Suprapubic skin (tissue), 4 donors: Measurements from ENCODE around the gene RNF223.

Experiments used
- CTCF ChIP-seq, 2 donors: fragments of 200-600 bp in 1 of 2; fragments of 450-650 bp in 1 of 2; sonication (generic) in 1 of 2; IDR thresholded peaks; one replicate each; pipeline ENCODE4 v1.5.1; 2016 to 2019; ENCODE audit warnings: antibody characterized with exemption in 2 of 2, mild to moderate bottlenecking in 1 of 2, moderate library complexity in 1 of 2
- EP300 ChIP-seq: sonication (generic); formaldehyde crosslinking; IDR thresholded peaks from one replicate; pipeline ENCODE4 v1.6.1; 2017; ENCODE audit warnings: antibody characterized with exemption
- POLR2A ChIP-seq, 2 donors: fragments of 450-650 bp; IDR thresholded peaks; one replicate each; pipeline ENCODE4 v1.6.1; 2017; ENCODE audit warnings: antibody characterized with exemption in 2 of 2, mild to moderate bottlenecking in 2 of 2, moderate library complexity in 2 of 2
- POLR2AphosphoS5 ChIP-seq, 3 donors: sonication (generic); formaldehyde crosslinking; IDR thresholded peaks; one replicate each; pipeline ENCODE4 v1.6.1; 2017; ENCODE audit warnings: antibody characterized with exemption in 3 of 3

DNA sequence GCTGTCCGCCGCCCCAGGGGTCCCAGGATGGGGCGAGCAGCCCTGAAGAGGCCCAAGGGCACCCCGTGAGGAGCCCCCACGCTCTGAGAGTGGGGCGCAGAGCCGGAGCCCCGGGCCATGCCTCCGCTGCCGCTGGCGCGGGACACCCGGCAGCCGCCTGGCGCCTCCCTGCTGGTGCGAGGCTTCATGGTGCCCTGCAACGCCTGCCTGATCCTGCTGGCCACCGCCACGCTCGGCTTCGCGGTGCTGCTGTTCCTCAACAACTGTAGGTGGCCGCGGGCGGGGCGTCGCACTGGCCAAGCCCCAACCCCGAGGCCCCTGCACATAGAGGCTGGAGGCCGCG is 39.7 kb downstream of the RNF223 start:
- TF ChIP-seq POLR2A (IDR thresholded peaks at IDR 0.05) (no peak), CTCF (IDR thresholded peaks at IDR 0.05) (no peak), POLR2AphosphoS5 (IDR thresholded peaks at IDR 0.05) (no peak), EP300 (no peak)
